Pons (tissue), 1 donor: ENCODE data around the gene DAGLA.

ENCODE experiments used
- DNase-seq: peaks from one replicate; pipeline ENCODE4 v3.0.0-alpha.2; 2016; ENCODE audit warnings: low spot score

Gene DAGLA

DNA sequence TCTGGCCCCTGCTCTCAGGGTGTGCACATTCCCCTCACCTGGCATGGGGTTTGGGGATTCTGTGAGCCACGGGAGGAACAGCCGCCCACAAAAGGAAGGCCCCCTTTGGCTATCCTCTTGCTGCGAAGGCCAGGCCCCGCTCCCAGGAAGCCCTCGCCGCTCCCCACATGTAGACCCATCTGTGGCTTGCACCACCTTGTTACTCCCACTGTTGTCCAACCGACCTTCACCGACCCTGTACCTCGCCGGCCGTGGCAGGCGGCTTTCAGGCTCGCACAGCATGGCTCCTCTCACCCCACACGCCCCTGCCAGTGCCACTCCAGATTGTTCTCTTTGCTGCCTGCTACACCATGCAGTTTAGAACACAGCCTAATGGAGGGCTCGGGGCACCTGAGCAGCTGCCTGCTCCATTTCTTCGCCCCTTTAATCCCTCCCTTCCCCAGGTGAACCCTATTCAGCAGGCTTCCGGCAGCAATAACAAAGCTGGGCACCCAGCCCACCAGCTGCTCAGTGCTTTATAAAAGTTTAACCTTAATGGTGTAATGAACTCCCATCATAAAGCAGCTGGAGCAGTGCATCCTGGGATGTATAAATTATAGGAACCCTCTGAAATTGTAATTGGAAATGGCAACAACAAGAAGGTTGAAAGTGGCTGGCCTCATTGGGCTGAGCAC is 10.7 kb downstream of the DAGLA start:
- DNase-seq: no peak

DNA sequence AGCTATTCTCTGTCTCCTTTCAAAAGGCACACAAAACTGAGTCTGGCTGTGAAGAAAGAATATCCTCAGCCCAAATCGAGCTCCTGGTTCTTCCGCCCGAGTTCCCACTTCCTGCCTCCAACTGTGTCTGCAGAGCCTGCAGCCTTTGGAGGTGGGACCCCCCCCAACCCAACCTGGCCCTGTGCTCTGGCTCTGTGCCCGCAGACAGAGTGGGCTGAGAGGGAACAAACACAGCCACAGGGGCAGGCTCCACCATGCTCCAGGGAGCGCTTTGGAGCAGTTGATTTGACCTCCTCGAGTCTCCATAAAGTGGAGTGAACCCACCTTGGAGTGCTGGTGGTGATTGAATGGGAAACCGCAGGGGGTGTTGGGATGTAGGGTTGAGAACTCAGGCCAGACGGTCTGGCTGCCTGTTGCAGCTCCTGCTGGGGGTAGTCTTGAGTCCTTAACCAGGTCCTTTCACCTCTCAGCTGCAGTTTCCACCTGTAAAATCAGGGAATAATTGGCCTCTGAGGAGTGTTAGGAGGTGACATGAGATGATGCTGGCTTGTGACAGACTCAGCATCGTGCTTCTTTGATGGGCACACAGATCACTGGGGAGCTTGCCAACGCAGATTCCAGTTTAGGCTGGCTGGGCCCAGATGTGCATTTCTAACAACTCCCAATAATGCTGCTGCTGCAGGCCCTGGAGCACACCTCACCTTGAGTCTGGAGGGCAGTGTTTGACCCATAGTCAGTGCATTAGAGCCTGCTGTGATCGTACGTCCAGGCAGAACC is 11.4 kb downstream of the DAGLA start:
- DNase-seq: no peak

DNA sequence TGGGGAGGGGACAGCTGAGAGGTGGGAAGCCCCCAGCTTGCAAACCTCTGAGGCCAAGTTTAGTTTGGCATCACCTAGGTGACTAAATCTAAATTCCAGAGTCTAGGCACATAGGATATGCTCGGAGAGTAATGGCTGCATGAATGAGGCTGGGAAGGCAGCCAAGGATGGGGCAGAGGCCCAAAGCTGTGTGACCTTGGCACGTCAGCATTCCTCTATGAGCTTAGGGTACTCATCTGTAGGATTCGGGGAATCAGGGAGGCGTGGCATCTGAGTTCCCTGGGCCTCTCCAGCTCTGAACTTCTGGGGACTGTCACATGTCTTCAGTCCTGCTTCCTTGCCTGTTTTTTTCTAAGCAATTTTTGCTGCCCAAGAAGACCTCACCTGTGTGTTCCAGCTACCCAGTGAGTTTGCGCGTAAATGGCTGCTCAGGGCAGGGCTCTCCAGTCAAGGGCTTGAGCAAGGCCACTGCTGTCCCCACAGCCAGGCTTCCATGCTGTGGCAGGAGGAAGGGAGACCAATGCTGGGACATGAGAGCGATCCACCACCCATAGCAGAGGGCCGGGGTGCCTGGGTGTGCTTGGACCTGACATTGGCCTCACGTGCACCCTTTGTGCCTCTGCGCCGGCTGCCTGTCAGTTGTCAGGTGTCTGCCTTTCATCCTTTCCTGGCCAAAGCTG is 13.9 kb downstream of the DAGLA start:
- no peak for DNase-seq

- no peak for DNase-seq
Observed at GRCh38 chr11:61694602-61694939, 14.4 kb downstream of the DAGLA start.

- DNase-seq: peak; percentile 49
Observed at GRCh38 chr11:61694946-61695706, 14.9 kb downstream of the DAGLA start.

DNA sequence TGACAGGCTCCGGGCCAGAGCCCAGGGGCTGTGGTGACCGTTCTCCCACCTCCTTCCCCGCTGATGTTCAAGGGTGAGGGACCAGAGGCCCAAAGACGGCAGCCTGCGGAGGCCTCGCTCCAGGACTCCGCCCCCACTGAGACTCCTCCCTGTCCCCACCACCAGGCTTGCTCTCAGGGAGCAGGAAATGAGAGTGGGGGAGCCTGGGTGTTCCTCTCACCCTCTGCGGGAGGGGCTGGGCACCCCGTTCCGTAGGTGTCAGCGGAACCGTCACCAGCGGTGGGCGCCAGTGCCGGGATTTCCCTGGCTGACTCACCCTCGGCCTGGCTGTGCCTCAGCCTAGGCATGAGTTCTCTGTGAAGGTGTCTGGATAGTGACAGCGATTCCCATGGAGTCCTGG is 15.7 kb downstream of the DAGLA start:
- DNase-seq: peak; percentile 51

DNA sequence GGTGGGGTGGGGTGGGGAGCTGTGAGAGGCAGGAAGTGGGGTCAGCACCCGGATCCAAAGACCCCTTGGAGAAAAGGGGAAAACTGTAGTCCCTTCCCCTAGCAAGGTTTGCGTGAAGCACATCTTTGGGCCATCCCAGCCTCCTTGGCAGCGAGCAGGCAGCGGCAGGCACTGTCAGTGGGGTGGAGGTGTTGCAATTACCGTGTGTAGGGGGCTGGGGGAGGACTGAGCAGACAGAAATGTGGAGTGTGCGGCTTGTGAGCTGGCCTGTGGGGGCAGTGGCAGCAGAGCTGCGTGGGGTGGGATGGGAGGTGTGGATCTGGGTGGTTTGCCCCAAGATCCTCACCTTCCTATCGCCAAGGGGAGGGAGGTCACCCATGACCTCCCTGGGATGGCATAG is 16.4 kb downstream of the DAGLA start:
- DNase-seq: no peak

GRCh38 chr11:61697078-61697502 is 16.9 kb downstream of the DAGLA start:
- no peak for DNase-seq

DNA sequence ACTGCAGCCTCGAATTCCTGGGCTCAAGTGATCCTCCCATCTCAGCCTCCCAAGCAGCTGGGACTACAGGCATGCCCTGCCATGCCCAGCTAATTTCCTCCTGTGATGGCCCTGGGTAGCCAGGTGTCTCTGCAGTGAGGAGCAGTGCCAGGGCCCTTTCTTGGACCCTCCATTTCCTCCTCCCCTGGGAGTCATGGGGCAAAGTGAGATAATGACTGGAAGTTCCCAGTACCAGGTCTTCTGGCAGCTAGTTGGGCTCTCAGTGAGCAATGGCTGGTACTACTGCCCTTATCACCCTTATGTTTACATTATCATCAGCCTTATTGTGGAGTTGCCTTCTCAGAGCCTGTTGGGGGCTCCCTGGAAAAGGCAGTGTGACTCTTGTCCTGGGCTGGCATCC is 17.6 kb downstream of the DAGLA start:
- no peak for DNase-seq

DNA sequence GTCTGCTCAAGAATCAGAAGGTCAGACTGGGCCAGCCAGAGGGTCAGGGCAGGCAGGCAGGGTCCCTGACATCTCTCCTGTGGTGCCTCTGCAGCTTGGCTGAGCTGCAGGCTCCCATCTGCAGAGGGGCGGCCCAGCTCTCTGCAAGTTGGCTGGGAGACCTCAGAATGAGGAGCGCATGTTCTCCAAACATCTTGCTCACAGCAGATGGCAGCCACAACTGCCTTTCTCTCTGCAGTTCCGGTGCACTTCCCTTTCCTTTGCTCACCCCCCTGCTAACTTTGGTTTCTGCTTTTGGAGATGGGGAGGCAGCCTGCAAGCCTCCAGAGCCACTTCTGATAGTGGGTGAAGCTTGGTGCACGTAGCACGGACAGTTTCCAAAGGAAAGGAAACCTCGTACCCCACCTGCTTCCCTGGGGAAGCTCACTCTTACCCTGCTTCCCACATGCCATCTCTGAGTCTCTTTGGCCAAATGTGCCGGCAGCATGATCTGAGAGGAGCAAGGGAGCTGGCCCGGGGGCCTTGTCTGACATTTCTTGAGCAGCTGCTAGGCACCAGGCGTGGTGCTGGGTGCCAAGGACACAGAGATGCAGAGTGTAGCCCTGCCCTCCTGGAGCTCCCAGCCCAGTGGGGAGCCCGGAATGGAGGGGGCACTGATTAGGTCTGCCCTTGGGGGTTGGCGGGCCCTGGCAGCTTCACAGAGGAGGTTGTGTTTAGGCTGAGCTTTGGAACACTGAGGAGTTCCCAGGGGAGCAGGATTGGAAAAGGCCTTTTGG is 18.2 kb downstream of the DAGLA start:
- DNase-seq: peak; percentile 43

DNA sequence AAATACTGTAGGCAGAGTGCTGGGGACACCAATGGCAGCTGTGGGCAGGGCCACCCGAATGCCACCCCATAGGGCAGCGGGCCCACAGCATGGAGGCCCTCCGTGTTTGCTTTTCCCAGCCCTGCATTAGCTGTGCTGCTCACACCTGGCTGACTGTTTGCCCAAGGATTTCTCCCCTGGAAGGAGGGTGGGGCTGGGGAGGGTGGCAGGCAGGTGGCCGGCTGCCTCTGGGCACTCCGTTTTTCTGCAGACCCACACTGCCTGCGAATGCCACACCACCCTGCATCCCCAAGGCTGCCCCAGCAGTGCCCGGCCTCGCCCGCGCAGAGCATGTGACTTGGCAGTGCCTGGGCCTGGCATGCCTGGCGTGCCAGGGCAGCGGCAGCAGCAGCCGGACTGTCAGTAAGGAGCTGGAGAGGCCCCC is 19.6 kb downstream of the DAGLA start:
- DNase-seq: no peak

GRCh38 chr11:61700212-61700611 is 20.0 kb downstream of the DAGLA start:
- DNase-seq: no peak

DNA sequence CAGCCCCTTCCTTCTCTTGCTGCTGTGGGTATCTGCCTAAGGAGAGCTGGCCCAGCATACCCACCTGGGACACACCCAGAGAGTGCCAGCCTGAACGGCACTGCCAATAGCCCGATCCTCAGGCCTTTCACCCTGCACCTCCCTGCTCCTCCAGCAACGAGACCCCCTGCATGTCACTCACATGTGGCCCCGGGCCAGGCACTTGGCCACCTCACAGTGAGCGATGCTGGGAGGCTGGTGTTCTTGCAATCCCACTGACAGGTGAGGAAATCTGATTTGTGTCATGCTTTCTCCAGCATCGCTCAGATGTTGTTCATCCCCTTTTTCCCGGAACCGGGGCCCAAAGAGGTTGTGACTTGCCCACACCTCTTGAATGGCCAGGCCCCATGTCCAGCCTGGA is 20.5 kb downstream of the DAGLA start:
- no peak for DNase-seq

GRCh38 chr11:61701242-61701886 is 21.2 kb downstream of the DAGLA start:
- no peak for DNase-seq

DNA sequence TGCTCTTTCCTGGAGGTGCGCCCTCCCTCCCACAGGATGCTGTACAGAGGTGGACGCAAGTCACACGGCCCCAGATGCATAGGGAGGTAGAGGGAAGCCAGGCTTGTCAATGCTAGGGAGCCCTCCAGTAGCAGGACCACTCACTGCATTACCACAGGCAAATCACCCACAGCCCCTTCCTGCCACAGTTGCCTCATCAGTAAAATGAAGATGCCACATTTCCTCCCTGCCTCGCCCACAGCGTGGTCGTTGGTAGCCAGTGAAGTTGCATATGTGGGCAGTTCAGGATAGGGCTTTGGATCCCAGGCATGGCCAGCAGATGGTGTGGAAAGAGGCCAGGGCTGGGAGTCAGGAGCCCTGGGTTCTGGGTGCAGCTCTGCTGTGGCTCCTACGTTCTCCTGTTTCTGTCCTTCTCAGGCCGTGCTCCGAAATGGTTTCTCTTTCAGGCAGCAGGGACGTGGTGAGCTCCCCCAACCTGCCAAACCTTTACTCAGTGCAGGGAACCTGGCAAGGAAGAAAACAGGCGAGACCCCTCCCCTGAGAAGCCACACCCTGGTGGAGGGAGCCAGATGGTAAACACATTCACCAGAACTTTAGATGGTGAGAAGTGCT is 22.6 kb downstream of the DAGLA start:
- DNase-seq: no peak

- no peak for DNase-seq
Observed at GRCh38 chr11:61704838-61705237, 24.6 kb downstream of the DAGLA start.

- DNase-seq: no peak
Observed at GRCh38 chr11:61706452-61707400, 26.5 kb downstream of the DAGLA start.

GRCh38 chr11:61707574-61707973 is 27.4 kb downstream of the DAGLA start:
- DNase-seq: no peak

DNA sequence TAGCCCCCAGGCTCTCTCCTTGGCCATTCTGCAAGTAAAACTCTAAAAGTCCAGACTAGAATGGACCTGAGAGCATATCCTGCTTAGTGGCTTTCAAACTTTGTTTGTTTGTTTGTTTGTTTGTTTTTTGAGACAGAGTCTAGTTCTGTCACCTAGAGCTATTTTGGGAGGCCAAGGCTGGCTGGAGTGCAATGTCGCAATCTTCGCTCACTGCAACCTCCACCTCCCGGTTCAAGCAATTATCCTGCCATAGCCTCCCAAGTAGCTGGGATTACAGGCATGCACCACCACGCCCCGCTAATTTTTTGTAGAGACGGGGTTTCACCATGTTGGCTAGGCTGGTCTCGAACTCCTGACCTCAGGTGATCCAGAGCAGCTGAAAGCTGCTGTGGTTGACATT is 28.9 kb downstream of the DAGLA start:
- no peak for DNase-seq

GRCh38 chr11:61709572-61709971 is 29.4 kb downstream of the DAGLA start:
- no peak for DNase-seq
